ENCODE measurements around the gene PHLDB2. TPM values are rescaled to one million over a fixed set of nuclear protein-coding genes. Genes with fewer than 3 reads are reported as not detected.

PHLDB2 gene
- total RNA-seq, 4 donors from 2014 or later = 56.9 to 108 (median 68.7) TPM

DNA sequence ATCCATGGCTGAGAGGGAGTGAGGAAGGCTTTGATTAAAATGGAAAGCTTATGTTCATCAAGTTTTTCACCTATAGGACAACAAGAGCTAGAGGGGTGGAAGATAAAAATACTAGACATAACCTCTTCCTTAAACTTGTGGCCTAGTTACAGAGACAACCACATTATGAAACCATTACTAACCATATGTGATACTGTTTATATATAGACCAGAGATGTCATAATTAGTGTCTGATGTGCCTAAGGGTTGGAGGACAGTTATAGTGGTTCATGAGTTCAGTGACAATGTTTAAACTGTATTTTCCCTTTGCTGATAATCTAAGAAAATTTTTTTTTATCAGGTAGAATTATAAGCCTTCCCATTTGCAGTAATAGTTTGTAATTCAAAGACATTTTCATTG is 23.7 kb downstream of the PHLDB2 start:
- intact Hi-C loops (cut with DNase I; ENCODE audit: low total_unique reads) = no loop called here
- H3K4me1 ChIP-seq = no peaks in the 10 kb centered on the region
- H3K27me3 ChIP-seq = no peaks in the 10 kb centered on the region
- no peaks in the 10 kb centered on the region for H3K9me3 ChIP-seq
- no peak overlapping the region for H3K27ac ChIP-seq
- TF ChIP-seq, protein P1, sequence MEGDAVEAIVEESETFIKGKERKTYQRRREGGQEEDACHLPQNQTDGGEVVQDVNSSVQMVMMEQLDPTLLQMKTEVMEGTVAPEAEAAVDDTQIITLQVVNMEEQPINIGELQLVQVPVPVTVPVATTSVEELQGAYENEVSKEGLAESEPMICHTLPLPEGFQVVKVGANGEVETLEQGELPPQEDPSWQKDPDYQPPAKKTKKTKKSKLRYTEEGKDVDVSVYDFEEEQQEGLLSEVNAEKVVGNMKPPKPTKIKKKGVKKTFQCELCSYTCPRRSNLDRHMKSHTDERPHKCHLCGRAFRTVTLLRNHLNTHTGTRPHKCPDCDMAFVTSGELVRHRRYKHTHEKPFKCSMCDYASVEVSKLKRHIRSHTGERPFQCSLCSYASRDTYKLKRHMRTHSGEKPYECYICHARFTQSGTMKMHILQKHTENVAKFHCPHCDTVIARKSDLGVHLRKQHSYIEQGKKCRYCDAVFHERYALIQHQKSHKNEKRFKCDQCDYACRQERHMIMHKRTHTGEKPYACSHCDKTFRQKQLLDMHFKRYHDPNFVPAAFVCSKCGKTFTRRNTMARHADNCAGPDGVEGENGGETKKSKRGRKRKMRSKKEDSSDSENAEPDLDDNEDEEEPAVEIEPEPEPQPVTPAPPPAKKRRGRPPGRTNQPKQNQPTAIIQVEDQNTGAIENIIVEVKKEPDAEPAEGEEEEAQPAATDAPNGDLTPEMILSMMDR (IDR thresholded peaks at IDR 0.05) = no peak
- no peak for TF ChIP-seq POLR2A (IDR thresholded peaks at IDR 0.05)
- H3K4me3 ChIP-seq = no peak overlapping the region
- no peak for DNase-seq
- no peaks in the 10 kb centered on the region for H3K36me3 ChIP-seq

DNA sequence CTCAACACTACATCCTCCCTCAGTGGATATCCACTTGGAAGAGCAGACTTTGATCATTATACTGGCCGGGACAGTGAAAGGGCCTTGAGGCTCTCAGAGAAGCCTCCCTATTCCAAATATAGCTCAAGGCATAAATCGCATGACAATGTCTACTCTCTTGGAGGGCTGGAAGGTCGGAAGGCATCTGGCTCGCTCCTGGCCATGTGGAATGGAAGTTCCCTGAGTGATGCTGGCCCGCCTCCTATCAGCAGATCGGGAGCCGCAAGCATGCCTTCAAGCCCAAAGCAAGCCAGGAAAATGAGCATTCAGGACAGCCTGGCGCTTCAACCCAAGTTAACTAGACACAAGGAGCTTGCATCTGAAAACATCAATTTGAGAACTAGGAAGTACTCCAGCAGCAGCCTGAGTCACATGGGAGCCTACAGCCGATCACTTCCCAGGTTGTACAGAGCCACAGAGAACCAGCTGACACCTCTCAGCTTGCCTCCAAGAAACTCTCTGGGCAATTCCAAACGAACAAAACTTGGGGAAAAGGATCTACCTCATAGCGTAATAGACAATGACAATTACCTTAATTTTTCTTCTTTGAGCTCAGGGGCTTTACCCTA is 25.4 kb downstream of the PHLDB2 start:
- no peaks in the 10 kb centered on the region for H3K4me1 ChIP-seq
- TF ChIP-seq, protein P1 (IDR thresholded peaks at IDR 0.05) = no peak
- TF ChIP-seq POLR2A (IDR thresholded peaks at IDR 0.05) = no peak

GRCh38 chr3:111885578-111885977 is 26.5 kb downstream of the PHLDB2 start:
- no peaks in the 10 kb centered on the region for H3K27me3 ChIP-seq
- peak overlapping the region; percentile 13 to 18 for H3K27ac ChIP-seq
- H3K36me3 ChIP-seq = no peaks in the 10 kb centered on the region
- H3K4me1 ChIP-seq = no peaks in the 10 kb centered on the region
- TF ChIP-seq, protein P1 (IDR thresholded peaks at IDR 0.05) = no peak
- TF ChIP-seq POLR2A (IDR thresholded peaks at IDR 0.05) = no peak
- intact Hi-C loops (cut with DNase I; ENCODE audit: low total_unique reads) = no loop called here
- H3K9me3 ChIP-seq = no peaks in the 10 kb centered on the region
- no peak overlapping the region for H3K4me3 ChIP-seq
- DNase-seq = no peak

More for the DNA sequence above, 25.4 kb downstream of the PHLDB2 start:
- no peaks in the 10 kb centered on the region for H3K27me3 ChIP-seq
- no peaks in the 10 kb centered on the region for H3K36me3 ChIP-seq
- no peak overlapping the region for H3K4me3 ChIP-seq
- peak in 1 of 2 donors; percentile 32 for DNase-seq
- peak overlapping the region; percentile 13 to 18 for H3K27ac ChIP-seq
- intact Hi-C loops (cut with DNase I; ENCODE audit: low total_unique reads) = no loop called here
- no peaks in the 10 kb centered on the region for H3K9me3 ChIP-seq

- Histone ChIP-seq H3K27ac (no peak overlapping the region), H3K27me3 (no peaks in the 10 kb centered on the region), H3K36me3 (no peaks in the 10 kb centered on the region), H3K4me3 (no peak overlapping the region), H3K4me1 (no peaks in the 10 kb centered on the region), H3K9me3 (no peaks in the 10 kb centered on the region)
- TF ChIP-seq POLR2A (IDR thresholded peaks at IDR 0.05) = no peak
- TF ChIP-seq, protein P1 (IDR thresholded peaks at IDR 0.05) = no peak
- intact Hi-C loops (cut with DNase I; ENCODE audit: low total_unique reads) = no loop called here
- no peak for DNase-seq
Measured at GRCh38 chr3:111890051-111890580, 31.1 kb downstream of the PHLDB2 start.

DNA sequence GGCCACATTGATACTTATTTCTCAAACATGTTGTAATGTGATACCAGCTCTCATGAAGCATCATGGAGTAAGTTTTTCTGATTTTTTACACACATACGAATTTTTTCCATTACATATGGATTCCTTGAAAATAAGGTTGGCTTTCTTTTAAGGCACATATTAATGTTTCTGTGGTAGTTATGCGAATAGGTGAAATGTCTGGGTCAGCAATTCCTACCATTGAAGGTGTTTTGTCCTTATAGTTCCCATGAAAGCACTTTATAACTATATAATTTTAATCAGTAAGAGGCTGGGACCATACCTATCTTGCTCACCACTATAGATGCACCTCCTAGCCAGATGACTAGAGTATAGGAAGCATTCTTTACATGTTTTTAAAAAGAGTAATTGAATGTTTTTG is 33.0 kb downstream of the PHLDB2 start:
- Histone ChIP-seq H3K27ac (no peak overlapping the region), H3K9me3 (no peaks in the 10 kb centered on the region), H3K4me1 (no peaks in the 10 kb centered on the region), H3K27me3 (no peaks in the 10 kb centered on the region), H3K4me3 (no peak overlapping the region), H3K36me3 (no peaks in the 10 kb centered on the region)
- no peak for DNase-seq
- intact Hi-C loops (cut with DNase I; ENCODE audit: low total_unique reads) = no loop called here
- TF ChIP-seq POLR2A (IDR thresholded peaks at IDR 0.05) = no peak
- TF ChIP-seq, protein P1 (IDR thresholded peaks at IDR 0.05) = no peak

All from uterus (tissue), 4 donors.